ENCODE results near the gene PFKP.

DNA sequence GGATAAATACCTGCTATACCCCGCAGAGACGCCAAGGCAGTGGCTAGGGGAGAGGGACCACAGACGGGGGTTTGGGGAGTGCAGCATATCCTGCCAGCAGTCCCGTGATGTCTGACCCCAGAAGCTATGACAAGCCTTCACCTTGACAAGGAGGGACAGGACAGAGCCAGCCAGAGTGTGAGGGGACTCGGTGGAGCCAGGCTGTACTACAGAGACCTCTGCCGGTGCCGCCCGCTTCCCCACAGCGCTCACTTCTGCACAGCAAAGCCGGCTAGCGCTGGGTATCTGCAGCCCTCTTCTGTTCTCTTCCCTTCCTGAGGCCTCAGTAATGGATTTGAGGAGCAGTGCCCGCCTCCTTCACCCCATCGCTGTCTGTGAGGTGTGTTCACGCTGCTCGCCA lies 47.0 kb upstream of the PFKP start:
- TF ChIP-seq, protein P1, sequence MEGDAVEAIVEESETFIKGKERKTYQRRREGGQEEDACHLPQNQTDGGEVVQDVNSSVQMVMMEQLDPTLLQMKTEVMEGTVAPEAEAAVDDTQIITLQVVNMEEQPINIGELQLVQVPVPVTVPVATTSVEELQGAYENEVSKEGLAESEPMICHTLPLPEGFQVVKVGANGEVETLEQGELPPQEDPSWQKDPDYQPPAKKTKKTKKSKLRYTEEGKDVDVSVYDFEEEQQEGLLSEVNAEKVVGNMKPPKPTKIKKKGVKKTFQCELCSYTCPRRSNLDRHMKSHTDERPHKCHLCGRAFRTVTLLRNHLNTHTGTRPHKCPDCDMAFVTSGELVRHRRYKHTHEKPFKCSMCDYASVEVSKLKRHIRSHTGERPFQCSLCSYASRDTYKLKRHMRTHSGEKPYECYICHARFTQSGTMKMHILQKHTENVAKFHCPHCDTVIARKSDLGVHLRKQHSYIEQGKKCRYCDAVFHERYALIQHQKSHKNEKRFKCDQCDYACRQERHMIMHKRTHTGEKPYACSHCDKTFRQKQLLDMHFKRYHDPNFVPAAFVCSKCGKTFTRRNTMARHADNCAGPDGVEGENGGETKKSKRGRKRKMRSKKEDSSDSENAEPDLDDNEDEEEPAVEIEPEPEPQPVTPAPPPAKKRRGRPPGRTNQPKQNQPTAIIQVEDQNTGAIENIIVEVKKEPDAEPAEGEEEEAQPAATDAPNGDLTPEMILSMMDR (IDR thresholded peaks at IDR 0.05) = no peak
- no peak for TF ChIP-seq POLR2A (IDR thresholded peaks at IDR 0.05)

Measured in lower leg skin (tissue), 3 donors.